ENCODE results near the gene BNC2.
A peak's percentile ranks its signal among the peaks of the same experiment; 100 is the strongest.

The BNC2 gene

GRCh38 chr9:16732546-16732945 lies 137.9 kb downstream of the BNC2 start:
- peaks cover 17% of the 10 kb centered on the region for H3K4me1 ChIP-seq (ENCODE audit: insufficient read depth, low read length, poor library complexity, severe bottlenecking)
- H2AFZ ChIP-seq (ENCODE audit: low read length), result no peak overlapping the region
- H3K9ac ChIP-seq (ENCODE audit: low read depth, low read length, poor library complexity, severe bottlenecking), result no peak overlapping the region
- no peaks in the 10 kb centered on the region for H3F3A ChIP-seq (ENCODE audit: low read depth)
- H3K27me3 ChIP-seq (ENCODE audit: insufficient read depth, low read length, poor library complexity, severe bottlenecking), result no peaks in the 10 kb centered on the region
- no peak overlapping the region for H3K4me3 ChIP-seq (ENCODE audit: low read length, poor library complexity, severe bottlenecking)
- no peak overlapping the region for H3K4me2 ChIP-seq (ENCODE audit: low read depth, low read length, poor library complexity, severe bottlenecking)
- H3K36me3 ChIP-seq (ENCODE audit: insufficient read depth, low read length), result no peaks in the 10 kb centered on the region
- H3K9me3 ChIP-seq (ENCODE audit: insufficient read depth, low read depth, low read length), result no peaks in the 10 kb centered on the region
- no peaks in the 10 kb centered on the region for H3K9me2 ChIP-seq (replicated peaks; ENCODE audit: low read depth, low read length)
- no peaks in the 10 kb centered on the region for H4K20me1 ChIP-seq (ENCODE audit: insufficient read depth, low read length, poor library complexity, severe bottlenecking)
- TF ChIP-seq EZH2phosphoT487 (IDR thresholded peaks at IDR 0.05; ENCODE audit: borderline replicate concordance), result no peak
- TF ChIP-seq, protein P1, sequence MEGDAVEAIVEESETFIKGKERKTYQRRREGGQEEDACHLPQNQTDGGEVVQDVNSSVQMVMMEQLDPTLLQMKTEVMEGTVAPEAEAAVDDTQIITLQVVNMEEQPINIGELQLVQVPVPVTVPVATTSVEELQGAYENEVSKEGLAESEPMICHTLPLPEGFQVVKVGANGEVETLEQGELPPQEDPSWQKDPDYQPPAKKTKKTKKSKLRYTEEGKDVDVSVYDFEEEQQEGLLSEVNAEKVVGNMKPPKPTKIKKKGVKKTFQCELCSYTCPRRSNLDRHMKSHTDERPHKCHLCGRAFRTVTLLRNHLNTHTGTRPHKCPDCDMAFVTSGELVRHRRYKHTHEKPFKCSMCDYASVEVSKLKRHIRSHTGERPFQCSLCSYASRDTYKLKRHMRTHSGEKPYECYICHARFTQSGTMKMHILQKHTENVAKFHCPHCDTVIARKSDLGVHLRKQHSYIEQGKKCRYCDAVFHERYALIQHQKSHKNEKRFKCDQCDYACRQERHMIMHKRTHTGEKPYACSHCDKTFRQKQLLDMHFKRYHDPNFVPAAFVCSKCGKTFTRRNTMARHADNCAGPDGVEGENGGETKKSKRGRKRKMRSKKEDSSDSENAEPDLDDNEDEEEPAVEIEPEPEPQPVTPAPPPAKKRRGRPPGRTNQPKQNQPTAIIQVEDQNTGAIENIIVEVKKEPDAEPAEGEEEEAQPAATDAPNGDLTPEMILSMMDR (conservative IDR thresholded peaks at IDR 0.05; ENCODE audit: low read length), result no peak
- H3K79me2 ChIP-seq (ENCODE audit: insufficient read depth, low read length), result no peaks in the 10 kb centered on the region

- Histone ChIP-seq H3K79me2 (ENCODE audit: insufficient read depth, low read length) (no peaks in the 10 kb centered on the region), H3K9me2 (replicated peaks; ENCODE audit: low read depth, low read length) (no peaks in the 10 kb centered on the region), H4K20me1 (ENCODE audit: insufficient read depth, low read length, poor library complexity, severe bottlenecking) (no peaks in the 10 kb centered on the region), H3K4me3 (ENCODE audit: low read length, poor library complexity, severe bottlenecking) (no peak overlapping the region), H2AFZ (ENCODE audit: low read length) (peak overlapping the region; percentile 22; the same call in 1 of the 2 replicates), H3K9ac (ENCODE audit: low read depth, low read length, poor library complexity, severe bottlenecking) (no peak overlapping the region), H3K36me3 (ENCODE audit: insufficient read depth, low read length) (no peaks in the 10 kb centered on the region), H3K27me3 (ENCODE audit: insufficient read depth, low read length, poor library complexity, severe bottlenecking) (no peaks in the 10 kb centered on the region), H3K4me1 (ENCODE audit: insufficient read depth, low read length, poor library complexity, severe bottlenecking) (peaks cover 17% of the 10 kb centered on the region), H3K9me3 (ENCODE audit: insufficient read depth, low read depth, low read length) (no peaks in the 10 kb centered on the region), H3F3A (ENCODE audit: low read depth) (no peaks in the 10 kb centered on the region), H3K4me2 (ENCODE audit: low read depth, low read length, poor library complexity, severe bottlenecking) (no peak overlapping the region)
- TF ChIP-seq, protein P1 (conservative IDR thresholded peaks at IDR 0.05; ENCODE audit: low read length), result no peak
- TF ChIP-seq EZH2phosphoT487 (IDR thresholded peaks at IDR 0.05; ENCODE audit: borderline replicate concordance), result no peak
These were observed 140.3 kb downstream of the BNC2 start for GRCh38 chr9:16730162-16730561.

DNA sequence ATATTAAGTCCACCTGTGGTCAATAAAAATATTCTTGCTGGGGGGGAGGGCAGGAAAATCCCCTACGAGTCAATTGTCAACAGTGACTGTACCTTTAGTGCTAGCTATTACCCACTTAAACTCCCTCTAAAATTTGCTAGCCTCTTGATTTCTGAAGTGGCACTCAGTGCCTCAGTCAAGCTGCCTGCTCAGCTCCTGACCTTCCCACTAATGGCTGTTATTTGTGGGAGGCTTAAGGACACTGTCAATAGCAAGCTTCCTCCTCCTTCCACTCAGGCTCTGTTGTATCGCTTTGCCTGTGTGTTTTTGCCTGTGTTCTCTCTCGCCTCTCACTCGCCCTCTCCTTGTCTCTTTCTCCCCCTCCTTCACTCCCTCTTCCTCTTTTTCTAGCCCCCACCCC lies 140.8 kb downstream of the BNC2 start:
- H3K4me3 ChIP-seq (ENCODE audit: low read length, poor library complexity, severe bottlenecking), result no peak overlapping the region
- H2AFZ ChIP-seq (ENCODE audit: low read length), result peak overlapping the region; percentile 22; the same call in 1 of the 2 replicates
- H3K9ac ChIP-seq (ENCODE audit: low read depth, low read length, poor library complexity, severe bottlenecking), result no peak overlapping the region

More for the DNA sequence above, 140.8 kb downstream of the BNC2 start:
- Histone ChIP-seq H3K4me2 (ENCODE audit: low read depth, low read length, poor library complexity, severe bottlenecking) (no peak overlapping the region), H3K36me3 (ENCODE audit: insufficient read depth, low read length) (no peaks in the 10 kb centered on the region), H3K9me3 (ENCODE audit: insufficient read depth, low read depth, low read length) (no peaks in the 10 kb centered on the region), H3F3A (ENCODE audit: low read depth) (no peaks in the 10 kb centered on the region), H3K79me2 (ENCODE audit: insufficient read depth, low read length) (no peaks in the 10 kb centered on the region), H3K9me2 (replicated peaks; ENCODE audit: low read depth, low read length) (no peaks in the 10 kb centered on the region), H4K20me1 (ENCODE audit: insufficient read depth, low read length, poor library complexity, severe bottlenecking) (no peaks in the 10 kb centered on the region), H3K27me3 (ENCODE audit: insufficient read depth, low read length, poor library complexity, severe bottlenecking) (no peaks in the 10 kb centered on the region), H3K4me1 (ENCODE audit: insufficient read depth, low read length, poor library complexity, severe bottlenecking) (peaks cover 17% of the 10 kb centered on the region)
- TF ChIP-seq EZH2phosphoT487 (IDR thresholded peaks at IDR 0.05; ENCODE audit: borderline replicate concordance), result no peak
- TF ChIP-seq, protein P1 (conservative IDR thresholded peaks at IDR 0.05; ENCODE audit: low read length), result no peak

All from Loucy (cell line).